Measurements from ENCODE around the gene CLCN5.

- TF ChIP-seq CTCF (IDR thresholded peaks at IDR 0.05; ENCODE audit: borderline replicate concordance, extremely low read depth, low read length, poor library complexity, severe bottlenecking) (no peak), EZH2 (IDR thresholded peaks at IDR 0.05; ENCODE audit: borderline replicate concordance, low read depth, low read length, severe bottlenecking) (no peak)
These were observed 10.4 kb downstream of the CLCN5 start for GRCh38 chrX:49932791-49933190.

Measured in DND-41 (cell line).